Fibroblast of the conjunctiva (primary cell): ENCODE measurements around the gene ENTR1.
"Not testable (repeated sequence)": the region's sequence is repeated elsewhere in the genome, so short reads cannot be mapped to it uniquely, and the experiment has no call there.

Experiments used
- DNase-seq: peaks from one replicate; pipeline ENCODE4 v3.0.0-alpha.2; 2010; ENCODE audit warnings: low read depth

Gene ENTR1

GRCh38 chr9:136438548-136439480, 28.4 kb upstream of the ENTR1 start:
- DNase-seq = no peak

GRCh38 chr9:136437839-136438547, 27.6 kb upstream of the ENTR1 start:
- DNase-seq = no peak

- DNase-seq = peak; percentile 44
Observed at GRCh38 chr9:136437430-136437829, 27.0 kb upstream of the ENTR1 start.

- DNase-seq = no peak
Observed at GRCh38 chr9:136436055-136436634, 25.7 kb upstream of the ENTR1 start.

- DNase-seq = no peak
Observed at GRCh38 chr9:136434580-136435169, 24.3 kb upstream of the ENTR1 start.

- DNase-seq = no peak
Observed at GRCh38 chr9:136433849-136434579, 23.6 kb upstream of the ENTR1 start.

- DNase-seq = no peak
Observed at GRCh38 chr9:136433043-136433715, 22.8 kb upstream of the ENTR1 start.

GRCh38 chr9:136432591-136432990, 22.2 kb upstream of the ENTR1 start:
- DNase-seq = no peak

GRCh38 chr9:136431782-136432350, 21.5 kb upstream of the ENTR1 start:
- DNase-seq = no peak

GRCh38 chr9:136430588-136431234, 20.3 kb upstream of the ENTR1 start:
- DNase-seq = no peak

- no peak for DNase-seq
Observed at GRCh38 chr9:136429683-136430491, 19.5 kb upstream of the ENTR1 start.

GRCh38 chr9:136429075-136429628, 18.7 kb upstream of the ENTR1 start:
- no peak for DNase-seq

GRCh38 chr9:136426787-136427186, 16.4 kb upstream of the ENTR1 start:
- DNase-seq = no peak

- DNase-seq = not testable (repeated sequence)
Observed at GRCh38 chr9:136425367-136425766, 15.0 kb upstream of the ENTR1 start.

GRCh38 chr9:136424750-136425362, 14.4 kb upstream of the ENTR1 start:
- DNase-seq = no peak

- no peak for DNase-seq
Observed at GRCh38 chr9:136423432-136424146, 13.2 kb upstream of the ENTR1 start.

GRCh38 chr9:136422876-136423275, 12.5 kb upstream of the ENTR1 start:
- no peak for DNase-seq

- no peak for DNase-seq
Observed at GRCh38 chr9:136421791-136422190, 11.4 kb upstream of the ENTR1 start.
